CD4-positive, alpha-beta T cell treated with Interleukin-4 for 1 hour (primary cell): ENCODE results near the gene ABCG5.

ENCODE experiments used
- DNase-seq, 2 donors: peaks; one replicate each; pipeline ENCODE4 v3.0.0-alpha.2; 2020 to 2022

ABCG5 gene

DNA sequence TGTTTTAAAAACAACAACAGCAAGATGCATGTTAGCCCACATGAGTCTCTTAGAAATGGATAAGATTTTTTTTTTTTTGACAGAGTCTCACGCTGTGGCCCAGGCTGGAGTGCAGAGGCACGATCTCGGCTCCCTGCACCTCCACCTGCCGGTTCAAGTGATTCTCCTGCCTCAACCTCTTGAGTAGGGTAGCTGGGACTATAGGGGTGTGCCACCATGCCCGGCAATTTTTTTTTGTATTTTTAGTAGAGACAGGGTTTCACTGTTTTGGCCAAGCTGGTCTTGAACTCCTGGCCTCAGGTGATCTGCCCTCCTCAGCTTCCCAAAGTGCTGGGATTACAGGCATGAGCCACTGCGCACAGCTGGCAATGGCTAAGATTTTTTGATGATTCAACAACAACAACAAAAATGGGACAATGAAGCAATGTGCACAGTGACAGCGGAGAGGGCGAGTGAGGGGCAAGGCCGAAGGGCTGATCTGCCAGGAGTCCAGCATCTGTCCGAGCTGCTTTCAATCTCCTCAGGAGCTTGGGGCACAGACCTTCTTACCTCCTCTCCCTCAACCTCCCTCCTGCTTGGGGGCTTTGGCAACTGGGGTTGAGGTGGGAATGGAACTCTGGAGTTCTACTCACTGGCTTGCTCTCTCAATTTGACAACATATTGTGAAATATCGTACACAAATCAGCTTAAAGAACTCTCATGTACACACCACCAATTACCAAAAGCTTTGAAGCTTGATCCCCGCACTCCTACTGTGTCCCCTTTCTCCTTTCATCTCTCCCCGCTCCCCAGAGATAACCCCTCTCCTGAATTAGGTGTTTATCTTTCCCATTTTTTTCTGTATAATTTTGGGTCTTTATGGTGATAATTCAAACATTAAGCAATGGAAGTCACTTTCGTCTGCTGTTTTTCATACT is 3.6 kb upstream of the ABCG5 start:
- DNase-seq, result no peak

GRCh38 chr2:43840965-43841364 is 2.3 kb upstream of the ABCG5 start:
- no peak for DNase-seq

DNA sequence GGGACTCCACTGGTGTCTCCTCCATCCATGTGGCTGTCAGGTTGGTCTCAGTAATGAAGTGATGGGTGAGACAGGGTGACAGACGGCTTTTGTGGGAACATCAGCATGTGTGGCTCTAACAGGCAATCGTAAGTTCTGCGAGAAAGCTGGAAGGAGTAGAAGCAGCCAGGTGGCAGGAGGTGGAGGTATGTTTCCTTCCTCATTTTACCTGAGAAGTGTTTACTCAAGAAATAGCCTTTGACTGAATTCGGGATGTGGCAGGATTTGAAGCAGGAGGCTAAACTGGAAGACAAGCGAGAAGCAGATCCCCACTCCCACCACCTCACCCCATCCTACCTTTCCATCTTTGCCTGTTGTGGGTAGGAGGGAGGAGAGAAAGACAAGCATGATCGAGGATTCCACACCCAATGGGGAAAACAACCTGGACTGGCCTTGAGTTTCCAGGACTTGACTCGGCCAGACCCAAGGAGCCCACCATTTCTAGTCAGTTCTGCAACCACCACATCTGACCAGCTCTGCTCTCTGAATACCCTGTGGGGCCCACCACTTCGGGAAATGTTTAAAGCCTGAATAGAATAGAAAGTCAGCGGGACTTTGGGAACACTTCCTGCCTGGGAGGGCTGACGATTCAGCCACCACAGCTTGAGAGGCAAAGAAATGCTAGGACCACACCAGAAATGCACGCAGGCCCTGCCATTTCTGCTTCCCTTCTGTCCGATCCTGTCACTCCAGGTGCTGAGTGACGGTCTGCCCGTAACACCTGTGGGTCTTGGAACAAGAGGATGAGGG is 1.3 kb upstream of the ABCG5 start:
- no peak for DNase-seq

GRCh38 chr2:43837831-43838559 is 644 bp downstream of the ABCG5 start:
- no peak for DNase-seq

DNA sequence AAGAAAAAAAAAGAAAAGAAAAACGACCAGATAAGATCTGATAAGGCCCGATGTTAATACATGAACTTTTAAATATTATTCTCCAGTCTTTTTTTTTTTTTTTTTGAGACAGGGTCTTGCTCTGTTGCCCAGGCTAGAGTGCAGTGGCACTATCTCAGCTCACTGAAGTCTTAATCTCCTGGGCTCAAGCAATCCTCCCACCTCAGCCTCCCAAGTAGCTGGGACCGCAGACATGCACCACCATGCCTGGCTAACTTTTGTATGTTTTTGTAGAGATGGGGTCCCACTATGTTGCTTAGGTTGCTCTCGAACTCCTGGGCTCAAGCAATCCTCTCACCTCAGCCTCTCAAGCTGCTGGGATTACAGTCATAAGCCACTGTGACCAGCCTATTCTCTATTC is 1.6 kb downstream of the ABCG5 start:
- DNase-seq, result no peak

DNA sequence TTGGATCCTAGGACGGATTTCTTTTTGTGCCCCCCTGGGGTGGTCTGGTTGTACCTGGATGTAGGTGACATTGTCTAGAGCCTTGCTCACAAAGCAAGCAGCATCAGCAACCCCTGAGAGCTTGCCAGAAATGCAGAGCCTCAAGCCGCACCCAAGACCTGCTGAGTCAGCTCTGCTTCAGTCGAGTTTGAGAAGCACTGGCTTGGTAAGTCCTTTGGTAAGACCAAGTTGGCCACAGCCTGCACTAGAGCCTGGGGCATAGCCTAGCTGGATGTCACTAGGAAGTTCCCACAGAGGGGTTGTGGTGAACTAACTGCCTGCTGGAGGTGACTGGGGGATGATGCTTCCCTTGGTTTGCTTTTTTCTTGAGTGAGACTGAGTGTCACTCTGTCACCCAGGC is 6.2 kb downstream of the ABCG5 start:
- no peak for DNase-seq

DNA sequence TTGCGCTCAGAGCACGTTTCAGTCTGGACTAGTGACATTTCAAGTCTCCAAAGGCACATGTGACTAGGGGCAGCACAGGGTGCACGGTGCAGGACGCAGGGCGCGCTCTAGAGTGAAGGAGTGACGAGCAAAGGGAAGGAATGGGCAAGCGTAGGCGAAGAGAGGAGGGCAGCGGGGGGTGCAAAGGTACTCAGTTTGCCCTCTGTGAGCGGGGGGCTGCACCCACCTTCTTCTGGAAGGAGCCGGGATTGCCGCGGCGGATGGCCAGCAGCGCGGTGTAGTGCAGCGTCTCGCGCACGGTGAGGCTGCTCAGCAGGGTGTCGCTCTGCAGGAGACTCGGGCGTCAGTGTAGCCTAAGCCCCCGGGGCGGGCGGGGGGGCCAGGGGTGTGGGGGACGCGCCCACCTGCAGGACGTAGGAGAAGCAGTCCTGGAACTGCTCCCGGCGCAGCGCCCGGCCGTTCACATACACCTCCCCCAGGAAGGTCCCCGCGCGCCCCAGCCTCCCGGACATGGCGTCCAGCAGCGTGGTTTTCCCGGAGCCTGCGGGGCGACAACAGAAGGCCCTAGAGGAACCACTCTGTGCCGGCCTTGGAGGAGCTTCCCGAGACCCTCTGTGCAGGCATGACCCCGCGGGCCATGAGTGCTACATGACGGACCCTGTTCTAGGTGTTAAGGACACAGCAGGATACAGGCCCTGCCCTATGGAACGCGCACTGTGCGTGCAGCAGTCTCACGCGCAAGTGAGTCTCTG is 6.9 kb downstream of the ABCG5 start:
- DNase-seq, result no peak

- no peak for DNase-seq
Observed at GRCh38 chr2:43826305-43827250, 12.1 kb downstream of the ABCG5 start.

DNA sequence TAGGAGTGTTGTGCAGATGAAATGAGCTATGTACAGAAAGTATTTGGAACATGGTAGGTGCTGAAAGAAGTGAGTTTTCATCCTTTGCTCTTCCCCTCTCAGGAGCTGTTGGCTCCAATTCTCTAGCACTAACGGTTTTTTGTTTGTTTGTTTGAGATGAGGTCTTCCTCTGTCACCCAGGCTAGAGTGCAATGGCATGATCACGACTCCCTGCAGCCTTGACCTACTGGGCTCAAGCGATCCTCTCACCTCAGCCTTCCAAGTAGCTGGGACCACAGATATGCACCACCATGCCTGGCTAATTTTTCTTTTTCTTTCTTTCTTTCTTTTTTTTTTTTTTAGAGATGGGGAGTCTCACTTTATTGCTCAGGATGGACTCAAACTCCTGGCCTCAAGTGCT is 12.8 kb downstream of the ABCG5 start:
- DNase-seq, result no peak

GRCh38 chr2:43824951-43825493 is 13.6 kb downstream of the ABCG5 start:
- no peak for DNase-seq

DNA sequence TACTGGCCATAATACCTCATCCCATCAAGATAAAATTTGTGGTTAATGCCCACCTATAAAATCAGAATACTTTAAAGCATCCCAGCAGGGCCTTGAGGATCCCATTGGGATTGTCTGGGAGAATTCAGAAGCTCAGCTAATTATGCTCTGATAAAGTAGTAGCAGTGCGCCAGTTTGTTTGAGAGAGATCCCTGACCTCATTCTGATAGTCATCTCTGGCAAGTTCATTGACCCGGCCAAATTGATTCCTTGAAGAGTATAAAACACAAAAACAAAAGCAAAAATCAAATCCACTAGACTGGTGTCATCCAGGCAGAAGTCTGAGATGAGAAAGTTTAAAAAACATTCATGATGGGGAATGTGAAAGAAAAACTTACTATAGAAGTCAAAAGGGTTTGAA is 14.1 kb downstream of the ABCG5 start:
- DNase-seq, result no peak

DNA sequence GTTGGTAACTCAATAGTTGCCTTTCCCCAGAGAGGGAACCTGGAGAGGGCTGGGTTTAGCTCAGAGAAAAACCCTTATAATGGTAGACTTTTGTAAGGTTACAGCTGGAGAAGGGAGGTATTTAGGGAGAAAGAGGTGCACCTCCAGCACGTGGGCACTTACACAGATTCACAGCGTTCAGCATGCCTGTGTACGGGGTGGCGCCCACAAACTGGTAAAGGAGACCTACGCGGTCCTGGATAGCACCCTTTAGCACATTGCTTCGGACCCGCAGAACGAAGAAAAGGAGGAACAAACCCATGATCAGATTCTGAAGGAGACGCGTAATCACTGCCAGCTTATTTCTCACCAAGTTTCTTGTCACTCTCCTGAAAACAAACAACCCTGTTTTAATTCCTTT is 14.9 kb downstream of the ABCG5 start:
- DNase-seq, result no peak

DNA sequence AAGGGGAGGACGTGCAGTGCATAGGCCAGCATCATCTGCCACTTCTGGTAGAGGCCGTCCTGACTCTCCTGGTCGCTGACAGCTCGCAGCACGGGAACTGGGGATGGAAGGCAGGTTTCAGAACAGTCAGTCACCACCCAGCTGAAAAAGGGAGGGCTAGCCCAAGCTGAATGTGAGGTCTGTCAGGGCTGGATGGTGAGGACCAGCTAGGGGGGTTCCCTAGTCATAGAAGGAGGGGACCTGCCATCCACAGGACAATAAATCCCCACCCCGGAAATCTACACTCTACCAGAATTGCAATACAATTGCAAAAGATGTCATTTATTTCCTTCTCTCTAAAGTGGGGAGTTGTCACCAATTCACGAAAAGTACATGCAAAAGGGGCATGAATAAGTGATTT is 15.8 kb downstream of the ABCG5 start:
- no peak for DNase-seq

- no peak for DNase-seq
Observed at GRCh38 chr2:43819491-43820163, 19.0 kb downstream of the ABCG5 start.

- peak in 1 of 2 donors; percentile 29 for DNase-seq
Observed at GRCh38 chr2:43818761-43819160, 19.9 kb downstream of the ABCG5 start.

DNA sequence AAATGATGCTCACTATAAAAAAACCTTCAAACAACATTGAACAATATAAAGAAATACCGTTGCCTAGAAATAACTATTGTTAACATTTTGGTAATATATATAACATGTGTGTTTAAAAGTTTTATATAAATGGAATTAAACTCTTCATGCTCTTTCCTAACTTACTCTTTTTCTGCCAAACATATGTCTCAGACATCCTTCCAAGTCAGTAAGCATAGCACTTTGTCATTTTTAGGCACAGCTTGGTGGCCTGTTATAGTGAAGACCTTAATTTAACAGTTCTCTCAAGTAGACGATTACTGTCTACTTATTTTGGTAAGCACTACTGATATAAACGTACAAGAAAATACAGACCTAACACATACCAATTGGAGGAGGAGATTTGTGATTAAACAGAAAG is 23.9 kb downstream of the ABCG5 start:
- no peak for DNase-seq

GRCh38 chr2:43812947-43813346 is 25.7 kb downstream of the ABCG5 start:
- DNase-seq, result no peak

GRCh38 chr2:43812006-43812405 is 26.6 kb downstream of the ABCG5 start:
- no peak for DNase-seq

DNA sequence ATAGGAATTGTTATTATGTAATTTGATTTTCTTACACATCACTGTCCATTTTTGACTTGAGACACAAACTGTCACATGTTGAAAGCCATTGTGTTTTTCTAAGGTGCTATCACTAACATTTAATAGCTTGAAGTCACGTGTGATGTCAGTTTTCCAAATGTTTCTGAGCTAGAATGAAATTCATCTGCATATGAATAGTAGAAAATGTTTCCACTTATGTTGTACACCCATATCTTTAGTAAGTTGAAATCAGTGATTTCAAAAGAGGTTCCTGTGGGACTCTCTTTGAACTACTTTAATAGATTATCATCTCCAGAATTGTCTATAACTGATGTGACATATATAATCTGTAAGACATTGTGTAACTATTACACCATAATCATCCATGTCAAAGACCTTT is 27.8 kb downstream of the ABCG5 start:
- DNase-seq, result no peak

DNA sequence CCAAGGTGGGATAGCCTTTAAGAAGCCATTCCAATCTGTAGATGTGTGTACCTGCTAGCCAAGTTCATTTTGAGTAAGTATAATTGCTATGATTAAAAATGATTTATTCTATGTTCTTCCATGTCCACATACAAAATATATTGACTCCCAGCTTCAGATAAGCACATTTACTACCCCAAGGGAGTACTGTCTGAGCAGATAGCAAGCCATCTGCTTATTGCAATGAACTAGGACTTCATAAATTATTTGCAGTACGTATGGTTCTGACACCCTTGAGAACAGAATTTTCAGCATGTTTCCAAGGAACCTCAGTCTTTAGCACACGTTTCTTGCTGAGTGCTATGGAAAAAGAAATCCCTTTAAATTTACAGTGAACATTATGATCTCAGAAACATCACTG is 28.2 kb downstream of the ABCG5 start:
- no peak for DNase-seq

DNA sequence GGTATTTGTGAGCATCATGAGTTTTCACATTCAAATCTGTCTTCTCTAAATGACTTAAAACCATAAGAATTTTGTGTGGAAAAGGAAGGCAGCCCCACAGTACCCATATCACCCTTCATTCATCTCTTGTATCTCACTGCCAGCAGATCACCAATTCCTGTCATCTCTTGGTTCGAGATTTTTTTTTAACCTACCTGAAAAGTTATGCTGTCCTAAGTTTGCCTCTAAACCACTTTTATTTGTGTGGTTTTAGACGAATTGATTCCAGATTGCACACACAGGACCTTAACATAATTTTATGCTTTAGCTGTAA is 32.0 kb downstream of the ABCG5 start:
- no peak for DNase-seq
